Tibial nerve (tissue), 4 donors: ENCODE measurements around the gene LRRC4C. TPM values are rescaled to one million over a fixed set of nuclear protein-coding genes. Genes with fewer than 3 reads are reported as not detected.

Experiments
- DNase-seq, 2 donors: peaks; one replicate each; pipeline ENCODE4 v3.0.0-alpha.2; 2019; ENCODE audit warnings: low spot score in 2 of 2
- H3K27ac ChIP-seq, 4 donors: fragments of 200-600 bp; sonication (generic) in 3 of 4; one replicate each; pipeline ENCODE4 v1.5.1; 2017 to 2019; ENCODE audit warnings: mild to moderate bottlenecking in 1 of 4
- H3K27me3 ChIP-seq, 2 donors: fragments of 200-600 bp; sonication (generic) in 1 of 2; one replicate each; pipeline versions ENCODE4 v1.5.1 to v1.6.0; 2017 to 2019
- H3K36me3 ChIP-seq, 3 donors: fragments of 200-600 bp; sonication (generic); one replicate each; pipeline ENCODE4 v1.5.1; 2018 to 2019
- H3K4me1 ChIP-seq, 4 donors: fragments of 200-600 bp; sonication (generic) in 3 of 4; one replicate each; pipeline ENCODE4 v1.5.1; 2017 to 2019
- H3K4me3 ChIP-seq, 4 donors: fragments of 200-600 bp; sonication (generic) in 3 of 4; one replicate each; pipeline ENCODE4 v1.5.1; 2017 to 2019; ENCODE audit warnings: mild to moderate bottlenecking in 1 of 4, moderate library complexity in 1 of 4
- H3K9me3 ChIP-seq, 4 donors: fragments of 200-600 bp; sonication (generic) in 3 of 4; one replicate each; pipeline ENCODE4 v1.5.1; 2017 to 2019
- EP300 ChIP-seq, 2 donors: sonication (generic); formaldehyde crosslinking; IDR thresholded peaks; one replicate each; pipeline ENCODE4 v1.6.1; 2017; ENCODE audit warnings: antibody characterized with exemption in 2 of 2, mild to moderate bottlenecking in 1 of 2
- POLR2A ChIP-seq, 2 donors: fragments of 450-650 bp; IDR thresholded peaks; one replicate each; pipeline ENCODE4 v1.6.1; 2017; ENCODE audit warnings: antibody characterized with exemption in 2 of 2, mild to moderate bottlenecking in 2 of 2, moderate library complexity in 2 of 2
- WGBS, 2 donors: methylation state at CpG; one replicate each; pipeline ENCODE4 v1.1.5; 2018; 5-methylcytosine and 5-hydroxymethylcytosine counted together
- total RNA-seq, 4 donors: library from RNA; depleted of rRNA; stranded (reverse); fragments of >200 nt; gene quantifications; one replicate each; pipeline ENCODE4 v1.1.0, GENCODE V29; 2016
- TF ChIP-seq, protein P1 (sequence below), 5 experiments: fragments of 200-600 bp in 3 of 5; fragments of 450-650 bp in 2 of 5; sonication (generic) in 3 of 5; IDR thresholded peaks; one replicate each; pipeline ENCODE4 v1.5.1; 2016 to 2019; ENCODE audit warnings: antibody characterized with exemption in 5 of 5, mild to moderate bottlenecking in 3 of 5, moderate library complexity in 2 of 5

The LRRC4C gene
- total RNA-seq, 4 donors from 2014 or later, result 7.1 to 15.7 (median 8.4) TPM

DNA sequence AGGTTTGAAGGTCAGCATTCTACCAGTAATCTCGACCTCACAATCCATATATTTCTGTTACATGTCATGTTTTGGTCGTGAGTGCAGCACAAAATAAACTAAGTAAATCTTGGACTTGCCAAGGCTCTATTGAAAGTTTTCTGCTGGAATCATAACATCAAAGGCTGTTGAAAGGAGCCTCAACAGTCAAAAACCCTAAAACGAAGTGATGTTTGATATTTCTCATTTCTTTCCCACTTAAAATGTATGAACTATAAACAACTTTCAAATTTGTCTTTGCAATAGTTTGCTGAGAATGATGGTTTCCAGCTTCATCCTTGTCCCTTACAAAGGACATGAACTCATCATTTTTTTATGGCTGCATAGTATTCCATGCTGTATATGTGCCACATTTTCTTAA lies 1118.5 kb downstream of the LRRC4C start:
- 72 to 73% methylated on average over 3 of the region's 3 CpGs for WGBS, 2 donors

DNA sequence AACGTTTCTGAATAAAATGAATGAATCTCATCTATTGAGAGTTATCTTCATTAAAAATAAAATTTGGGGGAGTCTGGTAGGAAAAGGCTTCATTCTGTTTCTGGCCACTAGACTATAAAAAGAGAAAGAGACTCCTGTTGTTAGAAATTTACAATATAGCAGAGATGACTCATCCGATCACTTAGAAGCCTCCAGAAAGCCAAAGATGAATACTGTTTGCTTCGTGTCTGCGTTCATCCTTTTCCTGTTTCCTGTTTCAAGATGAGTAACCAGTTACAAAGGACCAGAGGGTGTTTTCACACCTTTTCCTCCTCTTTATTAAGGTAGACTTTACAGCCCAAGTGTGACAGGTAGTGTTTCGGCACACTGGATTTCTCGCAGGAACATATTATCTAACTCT lies 1120.7 kb downstream of the LRRC4C start:
- no peaks in the 10 kb centered on the region for H3K36me3 ChIP-seq
- peaks cover 0 to 1% (median 0%) of the 10 kb centered on the region in 4 donors for H3K9me3 ChIP-seq
- 50 to 52% methylated on average over 6 of the region's 6 CpGs for WGBS, 2 donors
- no peaks in the 10 kb centered on the region for H3K27me3 ChIP-seq
- no peak overlapping the region for H3K27ac ChIP-seq
- DNase-seq, result no peak
- no peaks in the 10 kb centered on the region for H3K4me1 ChIP-seq
- TF ChIP-seq EP300 (IDR thresholded peaks at IDR 0.05) (no peak), POLR2A (IDR thresholded peaks at IDR 0.05) (no peak)
- TF ChIP-seq, protein P1, sequence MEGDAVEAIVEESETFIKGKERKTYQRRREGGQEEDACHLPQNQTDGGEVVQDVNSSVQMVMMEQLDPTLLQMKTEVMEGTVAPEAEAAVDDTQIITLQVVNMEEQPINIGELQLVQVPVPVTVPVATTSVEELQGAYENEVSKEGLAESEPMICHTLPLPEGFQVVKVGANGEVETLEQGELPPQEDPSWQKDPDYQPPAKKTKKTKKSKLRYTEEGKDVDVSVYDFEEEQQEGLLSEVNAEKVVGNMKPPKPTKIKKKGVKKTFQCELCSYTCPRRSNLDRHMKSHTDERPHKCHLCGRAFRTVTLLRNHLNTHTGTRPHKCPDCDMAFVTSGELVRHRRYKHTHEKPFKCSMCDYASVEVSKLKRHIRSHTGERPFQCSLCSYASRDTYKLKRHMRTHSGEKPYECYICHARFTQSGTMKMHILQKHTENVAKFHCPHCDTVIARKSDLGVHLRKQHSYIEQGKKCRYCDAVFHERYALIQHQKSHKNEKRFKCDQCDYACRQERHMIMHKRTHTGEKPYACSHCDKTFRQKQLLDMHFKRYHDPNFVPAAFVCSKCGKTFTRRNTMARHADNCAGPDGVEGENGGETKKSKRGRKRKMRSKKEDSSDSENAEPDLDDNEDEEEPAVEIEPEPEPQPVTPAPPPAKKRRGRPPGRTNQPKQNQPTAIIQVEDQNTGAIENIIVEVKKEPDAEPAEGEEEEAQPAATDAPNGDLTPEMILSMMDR (IDR thresholded peaks at IDR 0.05), result no peak
- no peak overlapping the region for H3K4me3 ChIP-seq

More for the DNA sequence above, 1118.5 kb downstream of the LRRC4C start:
- no peak for DNase-seq
- Histone ChIP-seq H3K36me3 (no peaks in the 10 kb centered on the region), H3K9me3 (peaks cover 0 to 5% (median 0%) of the 10 kb centered on the region in 4 donors), H3K4me3 (no peak overlapping the region), H3K4me1 (no peaks in the 10 kb centered on the region), H3K27ac (no peak overlapping the region), H3K27me3 (no peaks in the 10 kb centered on the region)
- TF ChIP-seq, protein P1 (IDR thresholded peaks at IDR 0.05), result no peak
- no peak for TF ChIP-seq EP300 (IDR thresholded peaks at IDR 0.05)
- TF ChIP-seq POLR2A (IDR thresholded peaks at IDR 0.05), result no peak

DNA sequence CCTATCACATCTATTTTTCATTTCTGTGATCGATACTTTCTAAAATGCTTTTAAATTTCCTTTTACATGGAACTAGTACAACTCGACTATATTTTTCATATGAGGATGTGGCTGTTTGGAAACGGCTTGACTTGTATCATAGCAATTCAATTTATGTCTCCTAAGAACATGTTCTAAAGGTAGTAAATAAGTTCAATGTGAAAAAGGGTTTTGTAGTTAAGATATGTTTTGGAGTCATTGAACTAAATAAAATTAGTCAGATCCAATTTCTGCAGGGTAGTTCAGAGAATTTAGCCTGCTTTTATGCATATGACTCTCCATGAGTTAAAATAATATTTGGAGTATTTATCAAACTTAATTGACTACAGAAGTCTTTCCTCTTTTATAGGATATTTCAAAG lies 1121.4 kb downstream of the LRRC4C start:
- WGBS, 2 donors, result 88 to 91% methylated on average over 3 of the region's 3 CpGs
- TF ChIP-seq POLR2A (IDR thresholded peaks at IDR 0.05), result no peak
- TF ChIP-seq, protein P1 (IDR thresholded peaks at IDR 0.05), result no peak
- TF ChIP-seq EP300 (IDR thresholded peaks at IDR 0.05), result no peak
- H3K36me3 ChIP-seq, result no peaks in the 10 kb centered on the region
- H3K27ac ChIP-seq, result no peak overlapping the region
- H3K4me3 ChIP-seq, result no peak overlapping the region
- H3K27me3 ChIP-seq, result no peaks in the 10 kb centered on the region
- no peaks in the 10 kb centered on the region for H3K9me3 ChIP-seq
- DNase-seq, result no peak
- H3K4me1 ChIP-seq, result no peaks in the 10 kb centered on the region

DNA sequence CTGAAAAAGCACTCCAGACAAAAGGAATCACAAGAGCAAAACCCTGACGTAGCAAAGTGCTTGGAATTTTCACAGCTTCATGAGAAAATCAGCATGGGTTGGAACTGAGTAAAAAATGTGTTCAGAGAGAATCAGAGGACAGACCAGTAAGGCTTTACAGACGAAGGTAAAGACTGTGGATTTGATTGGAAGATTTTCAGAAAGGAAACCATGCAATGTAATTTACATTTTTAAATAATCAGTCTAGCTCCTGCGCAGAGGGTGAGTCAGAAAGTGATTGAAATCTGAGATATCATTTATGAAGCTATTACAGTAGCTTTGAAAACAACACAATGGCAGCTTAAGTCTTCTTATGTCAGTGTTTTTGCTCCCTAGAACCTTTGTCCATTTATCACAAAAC lies 1122.3 kb downstream of the LRRC4C start:
- Histone ChIP-seq H3K4me1 (no peaks in the 10 kb centered on the region), H3K36me3 (no peaks in the 10 kb centered on the region), H3K27ac (no peak overlapping the region), H3K9me3 (no peaks in the 10 kb centered on the region), H3K4me3 (no peak overlapping the region), H3K27me3 (no peaks in the 10 kb centered on the region)
- TF ChIP-seq, protein P1 (IDR thresholded peaks at IDR 0.05), result no peak
- no peak for TF ChIP-seq POLR2A (IDR thresholded peaks at IDR 0.05)
- TF ChIP-seq EP300 (IDR thresholded peaks at IDR 0.05), result no peak
- WGBS, 2 donors, result 34 to 62% methylated on average over 3 of the region's 3 CpGs
- DNase-seq, result no peak

DNA sequence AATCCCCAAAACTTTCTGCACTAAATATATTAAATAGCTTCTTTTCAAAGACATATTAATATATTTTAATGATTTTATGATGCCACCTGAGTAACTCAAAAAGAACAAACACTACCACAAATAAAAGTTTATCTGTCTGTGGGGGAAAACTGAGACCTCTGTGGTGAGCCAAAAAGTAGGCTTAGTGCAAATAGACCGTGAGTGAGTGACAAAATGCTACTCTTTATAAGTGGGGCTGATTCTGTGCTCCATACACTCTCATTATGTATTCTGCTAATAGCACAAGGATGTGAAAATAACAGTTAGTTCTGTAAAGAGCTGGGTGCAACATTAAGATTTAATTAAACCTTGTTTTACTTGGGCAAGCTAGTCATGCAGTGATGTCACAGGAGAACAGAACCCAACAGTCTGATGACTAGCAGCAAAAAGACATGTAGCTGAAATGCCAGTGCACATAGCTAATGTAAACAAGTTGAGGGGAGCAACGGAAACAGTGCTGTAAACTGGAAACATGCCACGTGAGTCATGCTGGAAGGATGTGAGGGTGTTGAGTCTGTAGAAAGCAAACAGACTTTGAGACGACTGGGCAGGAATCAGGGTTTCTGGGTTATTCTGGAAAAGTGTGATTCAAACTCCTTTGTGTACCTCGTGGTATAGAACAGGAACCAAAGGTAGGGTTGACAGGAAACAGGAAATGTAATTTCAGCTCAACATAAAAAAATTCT lies 1130.4 kb downstream of the LRRC4C start:
- no peak overlapping the region for H3K4me3 ChIP-seq
- H3K27me3 ChIP-seq, result no peaks in the 10 kb centered on the region
- H3K9me3 ChIP-seq, result no peaks in the 10 kb centered on the region
- WGBS, 2 donors, result 10 to 12% methylated on average over 5 of the region's 5 CpGs
- peak in 1 of 2 donors; percentile 25 for DNase-seq
- H3K27ac ChIP-seq, result peak overlapping the region in 1 of 4 donors; percentile 29
- no peaks in the 10 kb centered on the region for H3K36me3 ChIP-seq
- H3K4me1 ChIP-seq, result peaks cover 0 to 14% (median 0%) of the 10 kb centered on the region in 4 donors
- TF ChIP-seq POLR2A (IDR thresholded peaks at IDR 0.05) (no peak), EP300 (IDR thresholded peaks at IDR 0.05) (peak in 1 of 2 donors; percentile 66)
